GM18868 (cell line): ENCODE measurements around the gene ADAMTSL2.

Experiments
- ATAC-seq: cut with Tn5 transposase; IDR thresholded peaks from one replicate; pipeline ENCODE4 v1.9.1; 2021; ENCODE audit warnings: mild to moderate bottlenecking, moderate library complexity; ENCODE audit not compliant: unreplicated experiment

The ADAMTSL2 gene

GRCh38 chr9:133499132-133499891 lies 35.2 kb upstream of the ADAMTSL2 start:
- no peak for ATAC-seq

GRCh38 chr9:133499892-133500270 lies 34.6 kb upstream of the ADAMTSL2 start:
- ATAC-seq = no peak

- ATAC-seq = no peak
These were observed 32.4 kb upstream of the ADAMTSL2 start for GRCh38 chr9:133502112-133502511.

GRCh38 chr9:133505186-133505830 lies 29.2 kb upstream of the ADAMTSL2 start:
- no peak for ATAC-seq

- ATAC-seq = no peak
These were observed 28.4 kb upstream of the ADAMTSL2 start for GRCh38 chr9:133505901-133506652.

- ATAC-seq = no peak
These were observed 27.9 kb upstream of the ADAMTSL2 start for GRCh38 chr9:133506653-133507038.

GRCh38 chr9:133507246-133507965 lies 27.1 kb upstream of the ADAMTSL2 start:
- ATAC-seq = no peak

GRCh38 chr9:133508046-133508445 lies 26.5 kb upstream of the ADAMTSL2 start:
- no peak for ATAC-seq

GRCh38 chr9:133509179-133510083 lies 25.1 kb upstream of the ADAMTSL2 start:
- ATAC-seq = no peak

- ATAC-seq = no peak
These were observed 23.5 kb upstream of the ADAMTSL2 start for GRCh38 chr9:133510926-133511505.

GRCh38 chr9:133511607-133512006 lies 22.9 kb upstream of the ADAMTSL2 start:
- no peak for ATAC-seq

- no peak for ATAC-seq
These were observed 22.0 kb upstream of the ADAMTSL2 start for GRCh38 chr9:133512253-133513213.

- ATAC-seq = no peak
These were observed 21.0 kb upstream of the ADAMTSL2 start for GRCh38 chr9:133513214-133514100.

- no peak for ATAC-seq
These were observed 19.9 kb upstream of the ADAMTSL2 start for GRCh38 chr9:133514460-133515239.

- no peak for ATAC-seq
These were observed 19.3 kb upstream of the ADAMTSL2 start for GRCh38 chr9:133515240-133515610.

- ATAC-seq = no peak
These were observed 18.8 kb upstream of the ADAMTSL2 start for GRCh38 chr9:133515615-133516255.
